ENCODE measurements around the gene GTPBP6.
"Not testable (repeated sequence)": the region's sequence is repeated elsewhere in the genome, so short reads cannot be mapped to it uniquely, and the experiment has no call there.

GTPBP6 gene

DNA sequence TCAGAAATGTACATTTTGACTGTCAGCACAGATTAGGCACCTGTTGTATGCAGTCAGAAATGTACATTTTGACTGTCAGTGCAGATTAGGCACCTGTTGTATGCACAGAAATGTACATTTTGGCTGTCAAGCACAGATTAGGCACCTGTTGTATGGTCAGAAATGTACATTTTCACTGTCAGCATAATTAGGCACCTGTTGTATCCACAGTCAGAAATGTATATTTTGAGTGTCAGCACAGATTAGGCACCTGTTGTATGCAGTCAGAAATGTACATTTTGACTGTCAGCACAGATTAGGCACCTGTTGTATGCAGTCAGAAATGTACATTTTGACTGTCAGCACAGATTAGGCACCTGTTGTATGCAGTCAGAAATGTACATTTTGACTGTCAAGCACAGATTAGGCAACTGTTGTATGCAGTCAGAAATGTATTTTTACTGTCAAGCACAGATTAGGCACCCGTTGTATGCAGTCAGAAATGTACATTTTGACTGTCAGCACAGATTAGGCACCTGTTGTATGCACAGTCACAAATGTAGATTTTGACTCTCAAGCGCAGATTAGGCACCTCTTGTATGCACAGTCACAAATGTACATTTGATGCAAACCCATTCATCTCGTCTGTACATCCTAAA, 11.9 kb downstream of the GTPBP6 start:
- in situ Hi-C loops (cut with MboI; ENCODE audit: low pct_unique_long_range_greater_than_20kb, low sequenced_read_pairs); DNase-seq: not testable (repeated sequence)

DNA sequence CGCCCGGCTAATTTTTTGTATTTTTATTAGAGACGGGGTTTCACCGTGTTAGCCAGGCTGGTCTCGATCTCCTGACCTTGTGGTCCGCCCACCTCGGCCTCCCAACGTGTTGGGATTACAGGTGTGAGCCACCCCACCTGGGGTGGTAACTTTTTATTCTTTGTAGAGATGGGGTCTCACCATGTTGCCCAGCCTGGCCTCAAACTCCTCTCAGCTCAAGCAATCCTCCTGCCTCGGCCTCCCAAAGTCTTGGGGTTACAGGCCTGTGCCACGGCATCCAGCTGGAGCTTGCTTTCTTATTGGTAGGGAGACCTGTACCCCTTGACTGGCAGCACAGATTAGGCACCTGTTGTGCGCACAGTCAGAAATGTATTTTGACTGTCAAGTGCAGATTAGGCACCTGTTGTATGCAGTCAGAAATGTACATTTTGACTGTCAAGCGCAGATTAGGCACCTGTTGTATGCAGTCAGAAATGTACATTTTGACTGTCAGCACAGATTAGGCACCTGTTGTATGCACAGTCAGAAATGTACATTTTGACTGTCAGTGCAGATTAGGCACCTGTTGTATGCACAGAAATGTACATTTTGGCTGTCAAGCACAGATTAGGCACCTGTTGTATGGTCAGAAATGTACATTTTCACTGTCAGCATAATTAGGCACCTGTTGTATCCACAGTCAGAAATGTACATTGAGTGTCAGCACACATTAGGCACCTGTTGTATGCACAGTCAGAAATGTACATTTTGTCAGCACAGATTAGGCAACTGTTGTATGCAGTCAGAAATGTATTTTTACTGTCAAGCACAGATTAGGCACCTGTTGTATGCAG, 12.6 kb downstream of the GTPBP6 start:
- in situ Hi-C loops (cut with MboI; ENCODE audit: low pct_unique_long_range_greater_than_20kb, low sequenced_read_pairs); DNase-seq: not testable (repeated sequence)

DNA sequence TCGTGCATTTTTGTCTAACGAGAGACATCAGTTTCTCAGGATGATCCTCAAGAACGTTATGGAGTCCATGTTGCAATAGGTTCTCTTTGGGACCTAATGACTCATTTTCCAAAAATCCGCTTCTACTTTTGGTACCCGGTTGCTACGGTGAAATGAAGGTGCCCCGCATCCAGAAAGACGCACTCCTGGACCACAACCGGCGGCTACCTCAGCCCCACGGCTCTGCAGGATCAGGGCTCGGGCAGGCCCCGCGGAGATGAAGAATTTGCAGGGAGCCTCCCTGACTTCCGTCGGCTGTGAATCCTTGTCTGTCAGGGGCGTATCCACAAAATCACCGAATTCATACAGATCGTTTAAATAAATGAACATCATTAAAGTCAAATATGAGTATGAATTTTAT, 15.6 kb downstream of the GTPBP6 start:
- DNase-seq = no peak
- in situ Hi-C loops (cut with MboI; ENCODE audit: low pct_unique_long_range_greater_than_20kb, low sequenced_read_pairs) = no loop called here

DNA sequence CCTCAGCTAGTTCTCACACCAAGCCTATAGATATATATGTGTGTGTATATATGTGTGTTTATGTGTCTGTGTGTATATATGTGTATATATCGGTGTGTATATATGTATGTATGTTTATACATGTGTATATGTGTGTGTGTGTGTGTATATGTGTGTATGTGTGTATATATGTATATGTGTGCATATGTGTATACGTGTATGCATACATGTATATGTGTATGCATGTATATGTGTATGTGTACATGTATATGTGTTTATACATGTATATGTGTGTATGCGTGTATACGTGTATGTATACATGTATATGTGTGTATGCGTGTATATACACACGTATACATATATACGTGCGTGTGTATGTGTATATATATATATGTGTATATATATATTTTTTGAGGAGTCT, 18.3 kb downstream of the GTPBP6 start:
- in situ Hi-C loops (cut with MboI; ENCODE audit: low pct_unique_long_range_greater_than_20kb, low sequenced_read_pairs) = no loop called here
- no peak for DNase-seq

DNA sequence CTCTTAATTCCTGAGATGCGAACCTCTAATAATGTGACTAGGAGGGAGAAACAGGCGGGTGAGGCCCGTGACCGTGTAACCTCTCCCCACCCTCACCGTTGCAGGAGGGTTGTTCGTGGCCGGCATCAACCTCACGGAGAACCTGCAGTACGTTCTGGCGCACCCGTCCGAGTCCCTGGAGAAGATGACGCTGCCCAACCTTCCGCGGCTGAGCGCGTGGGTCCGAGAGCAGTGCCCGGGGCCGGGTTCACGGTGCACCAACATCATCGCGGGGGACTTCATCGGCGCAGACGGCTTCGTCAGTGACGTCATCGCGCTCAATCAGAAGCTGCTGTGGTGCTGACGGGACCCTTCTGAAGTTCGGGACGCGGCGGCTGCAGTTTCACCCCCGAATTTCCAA, 19.6 kb downstream of the GTPBP6 start:
- in situ Hi-C loops (cut with MboI; ENCODE audit: low pct_unique_long_range_greater_than_20kb, low sequenced_read_pairs) = no loop called here
- no peak for DNase-seq

DNA sequence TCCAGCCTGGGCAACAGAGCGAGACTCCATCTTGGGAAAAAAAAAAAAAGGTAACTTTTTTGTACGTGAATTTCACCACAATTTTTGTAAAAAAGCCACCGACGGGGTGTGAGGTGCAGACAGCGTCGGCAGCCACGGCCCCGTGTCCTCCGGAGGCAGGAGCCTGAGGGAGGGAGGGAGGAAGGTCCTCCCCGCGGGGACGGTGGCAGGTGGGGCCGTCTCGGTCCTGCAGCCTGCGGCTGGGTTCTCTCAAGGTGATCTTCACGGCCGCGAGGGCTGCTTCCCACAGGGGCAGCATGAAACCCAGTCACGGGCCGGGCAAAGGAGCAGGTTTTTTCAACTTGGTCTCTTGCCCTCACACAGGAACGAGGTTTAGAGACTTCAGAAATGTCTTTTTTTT, 23.5 kb downstream of the GTPBP6 start:
- in situ Hi-C loops (cut with MboI; ENCODE audit: low pct_unique_long_range_greater_than_20kb, low sequenced_read_pairs) = no loop called here
- no peak for DNase-seq

DNA sequence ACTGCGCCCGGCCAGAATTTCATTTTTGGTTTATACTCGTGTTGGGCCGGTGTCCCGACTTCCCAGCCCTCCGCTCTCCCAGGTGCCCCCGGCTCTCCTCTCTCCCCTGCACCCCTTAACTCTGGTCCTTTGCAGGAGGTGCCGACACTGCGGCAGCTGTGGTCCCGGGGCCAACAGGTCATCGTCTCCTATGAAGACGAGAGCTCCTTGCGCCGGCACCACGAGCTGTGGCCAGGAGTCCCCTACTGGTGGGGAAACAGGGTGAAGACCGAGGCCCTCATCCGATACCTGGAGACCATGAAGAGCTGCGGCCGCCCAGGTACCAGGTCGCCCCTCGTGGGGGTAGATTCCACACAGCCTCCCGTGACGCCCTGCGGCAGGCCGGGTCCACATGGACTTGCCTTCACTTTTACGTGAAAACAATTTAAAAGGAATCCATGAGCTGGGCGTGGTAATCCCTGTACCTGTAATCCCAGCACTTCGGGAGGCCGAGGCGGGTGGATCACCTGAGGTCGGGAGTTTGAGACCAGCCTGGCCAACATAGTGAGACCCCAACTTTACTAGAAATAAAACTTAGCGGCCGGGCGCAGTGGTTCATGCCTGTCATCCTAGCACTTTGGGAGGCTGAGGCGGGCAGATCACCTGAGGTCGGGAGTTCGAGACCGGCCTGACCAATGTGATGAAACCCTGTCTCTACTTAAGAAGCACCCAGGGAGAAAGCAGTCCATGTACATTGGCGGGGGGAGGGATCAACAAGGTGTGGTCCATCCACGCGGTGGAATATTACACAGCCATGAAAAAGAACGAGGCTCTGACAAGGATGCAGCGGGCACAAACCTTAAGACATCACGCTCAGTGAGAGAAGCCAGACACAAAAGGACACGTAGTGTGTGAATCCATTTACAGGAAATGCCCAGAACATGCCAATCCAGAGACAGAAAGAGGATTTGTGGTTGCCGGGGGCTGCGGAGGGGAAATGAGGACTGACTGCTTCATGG, 25.4 kb downstream of the GTPBP6 start:
- DNase-seq = no peak
- in situ Hi-C loops (cut with MboI; ENCODE audit: low pct_unique_long_range_greater_than_20kb, low sequenced_read_pairs) = no loop called here

DNA sequence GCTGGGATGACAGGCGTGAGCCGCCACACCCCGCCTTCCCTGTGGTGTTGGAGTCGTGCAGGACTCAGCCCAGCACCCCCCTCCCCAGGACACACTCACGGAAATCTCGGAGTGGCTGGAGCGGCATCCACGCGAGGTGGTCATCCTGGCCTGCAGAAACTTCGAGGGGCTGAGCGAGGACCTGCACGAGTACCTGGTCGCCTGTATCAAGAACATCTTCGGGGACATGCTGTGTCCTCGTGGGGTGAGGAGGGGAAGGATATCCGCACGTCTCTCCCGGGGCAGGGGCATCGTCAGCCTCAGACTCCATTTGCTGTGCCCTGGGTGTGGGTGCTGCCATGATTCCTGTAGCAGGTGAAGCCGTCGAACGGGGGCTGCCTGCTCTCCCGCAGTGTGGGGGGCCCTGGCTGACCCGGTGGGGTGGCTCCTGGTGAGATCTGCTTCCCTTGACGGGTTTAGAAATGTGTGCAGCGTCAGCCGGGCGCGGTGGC, 27.1 kb downstream of the GTPBP6 start:
- no peak for DNase-seq
- in situ Hi-C loops (cut with MboI; ENCODE audit: low pct_unique_long_range_greater_than_20kb, low sequenced_read_pairs) = no loop called here

DNA sequence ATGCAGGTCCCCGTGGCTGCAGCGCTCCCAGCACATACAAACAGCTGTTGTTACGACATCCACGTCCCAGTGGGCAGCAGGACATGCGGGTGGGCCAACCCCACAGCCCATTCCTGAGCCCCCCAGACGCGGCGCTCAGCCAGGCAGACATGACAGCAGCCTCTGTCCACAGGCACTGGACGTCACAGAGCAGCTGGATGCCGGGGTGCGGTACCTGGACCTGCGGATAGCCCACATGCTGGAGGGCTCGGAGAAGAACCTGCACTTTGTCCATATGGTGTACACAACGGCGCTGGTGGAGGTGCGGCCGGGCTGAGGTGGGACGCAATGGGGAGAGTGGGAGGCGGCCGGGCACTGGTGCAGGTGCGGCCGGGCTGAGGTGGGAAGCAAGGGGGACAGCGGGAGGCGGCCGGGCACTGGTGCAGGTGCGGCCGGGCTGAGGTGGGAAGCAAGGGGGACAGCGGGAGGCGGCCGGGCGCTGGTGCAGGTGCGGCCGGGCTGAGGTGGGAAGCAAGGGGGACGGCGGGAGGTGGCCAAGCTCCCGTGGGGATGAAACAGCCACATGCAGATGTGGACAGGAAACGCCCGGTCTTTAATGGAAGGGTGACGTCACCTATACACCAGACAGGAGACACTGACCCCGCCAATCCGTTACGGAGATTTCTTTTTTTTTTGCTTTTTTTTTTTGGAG, 28.0 kb downstream of the GTPBP6 start:
- in situ Hi-C loops (cut with MboI; ENCODE audit: low pct_unique_long_range_greater_than_20kb, low sequenced_read_pairs) = no loop called here

DNA sequence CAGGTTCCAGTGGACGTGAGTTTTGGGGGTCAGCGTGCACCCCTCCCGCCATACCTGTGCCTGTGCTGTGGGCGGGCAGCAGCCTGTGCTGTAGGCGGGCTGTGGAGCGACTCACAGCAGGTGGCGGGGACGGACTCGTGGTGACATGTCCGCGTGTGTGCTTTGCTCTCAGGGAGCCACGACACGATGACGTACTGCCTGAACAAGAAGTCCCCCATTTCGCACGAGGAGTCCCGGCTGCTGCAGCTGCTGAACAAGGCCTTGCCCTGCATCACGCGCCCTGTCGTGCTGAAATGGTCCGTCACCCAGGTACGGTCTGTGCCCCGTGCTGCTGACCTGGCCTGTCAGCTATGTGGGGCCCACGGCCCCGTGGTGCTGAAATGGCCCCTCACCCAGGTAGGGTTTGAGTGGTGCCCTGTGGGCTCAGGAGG, 30.0 kb downstream of the GTPBP6 start:
- in situ Hi-C loops (cut with MboI; ENCODE audit: low pct_unique_long_range_greater_than_20kb, low sequenced_read_pairs) = no loop called here
- no peak for DNase-seq

More for the DNA sequence above, 28.0 kb downstream of the GTPBP6 start:
- no peak for DNase-seq

DNA sequence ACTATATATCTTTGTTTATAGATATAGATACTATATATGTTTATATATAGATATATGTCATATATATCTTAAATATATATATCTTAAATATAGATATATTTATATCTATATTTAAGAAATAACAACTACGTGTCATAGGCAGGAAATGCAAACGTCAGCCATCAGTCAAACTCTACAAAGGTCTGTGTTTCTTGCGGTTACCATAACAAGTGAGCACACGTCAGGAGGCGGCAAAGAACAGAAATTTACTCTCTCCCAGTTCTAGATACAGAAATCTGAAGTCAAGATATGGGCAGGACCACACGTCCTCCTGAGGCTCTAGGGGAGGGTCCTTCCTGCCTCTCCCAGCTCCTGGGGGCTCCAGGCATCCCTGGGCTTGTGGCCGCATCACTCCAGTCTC, 30.9 kb downstream of the GTPBP6 start:
- in situ Hi-C loops (cut with MboI; ENCODE audit: low pct_unique_long_range_greater_than_20kb, low sequenced_read_pairs) = no loop called here
- DNase-seq = no peak

DNA sequence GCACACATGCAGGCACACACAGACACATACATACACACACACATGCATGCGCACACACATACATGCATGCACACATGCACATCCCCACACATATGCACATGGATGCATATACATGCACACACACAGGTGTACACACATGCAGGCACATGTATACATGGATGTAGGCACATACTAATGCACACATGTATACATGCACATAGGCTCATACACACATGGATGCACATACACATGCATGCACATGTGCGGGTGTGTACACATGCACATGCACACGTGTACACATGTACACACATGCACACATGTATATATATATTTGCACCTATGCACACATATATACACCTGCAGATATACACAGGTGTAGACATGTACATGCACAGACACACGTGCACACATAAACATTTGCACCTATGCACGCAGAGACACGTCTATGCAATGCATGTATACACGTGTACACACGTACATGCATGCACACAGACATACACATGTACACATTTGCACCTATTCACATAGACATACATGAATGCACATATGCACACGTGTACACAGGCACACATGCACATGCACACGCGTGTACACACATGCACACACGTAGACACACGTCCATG, 33.4 kb downstream of the GTPBP6 start:
- in situ Hi-C loops (cut with MboI; ENCODE audit: low pct_unique_long_range_greater_than_20kb, low sequenced_read_pairs) = no loop called here
- DNase-seq = no peak

DNA sequence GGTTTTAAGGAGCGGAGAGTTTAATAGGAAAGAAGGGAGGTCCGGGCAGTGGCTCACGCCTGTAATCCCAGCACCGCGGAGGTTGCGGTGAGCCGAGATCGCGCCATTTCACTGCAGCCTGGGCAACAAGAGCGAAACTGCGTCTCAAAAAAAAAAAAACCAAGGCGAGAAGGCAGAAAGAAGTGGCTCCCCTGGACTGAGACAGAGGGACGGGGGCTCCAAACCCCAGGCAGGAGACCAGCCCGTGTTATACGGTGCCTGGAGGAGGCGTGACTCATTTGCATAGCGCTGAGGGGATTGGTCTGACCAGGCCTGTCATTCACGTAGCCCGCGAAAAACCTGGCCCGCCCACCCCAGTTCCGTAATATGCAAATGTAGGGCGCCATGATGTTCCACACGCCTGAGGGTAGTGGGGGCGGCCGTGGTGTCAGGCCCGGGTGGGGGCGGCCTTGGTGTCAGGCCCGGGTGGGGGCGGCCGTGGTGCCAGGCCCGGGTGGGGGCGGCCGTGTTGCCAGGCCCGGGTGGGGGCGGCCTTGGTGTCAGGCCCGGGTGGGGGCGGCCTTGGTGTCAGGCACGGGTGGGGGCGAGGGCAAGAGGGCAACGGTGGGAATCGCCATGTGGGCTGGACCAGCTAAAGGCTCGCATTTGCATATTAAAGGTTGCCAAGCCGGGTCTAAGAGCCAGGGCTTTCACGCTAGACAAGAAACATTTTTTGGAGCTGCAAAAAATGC, 35.3 kb downstream of the GTPBP6 start:
- DNase-seq = no peak
- in situ Hi-C loops (cut with MboI; ENCODE audit: low pct_unique_long_range_greater_than_20kb, low sequenced_read_pairs) = no loop called here

DNA sequence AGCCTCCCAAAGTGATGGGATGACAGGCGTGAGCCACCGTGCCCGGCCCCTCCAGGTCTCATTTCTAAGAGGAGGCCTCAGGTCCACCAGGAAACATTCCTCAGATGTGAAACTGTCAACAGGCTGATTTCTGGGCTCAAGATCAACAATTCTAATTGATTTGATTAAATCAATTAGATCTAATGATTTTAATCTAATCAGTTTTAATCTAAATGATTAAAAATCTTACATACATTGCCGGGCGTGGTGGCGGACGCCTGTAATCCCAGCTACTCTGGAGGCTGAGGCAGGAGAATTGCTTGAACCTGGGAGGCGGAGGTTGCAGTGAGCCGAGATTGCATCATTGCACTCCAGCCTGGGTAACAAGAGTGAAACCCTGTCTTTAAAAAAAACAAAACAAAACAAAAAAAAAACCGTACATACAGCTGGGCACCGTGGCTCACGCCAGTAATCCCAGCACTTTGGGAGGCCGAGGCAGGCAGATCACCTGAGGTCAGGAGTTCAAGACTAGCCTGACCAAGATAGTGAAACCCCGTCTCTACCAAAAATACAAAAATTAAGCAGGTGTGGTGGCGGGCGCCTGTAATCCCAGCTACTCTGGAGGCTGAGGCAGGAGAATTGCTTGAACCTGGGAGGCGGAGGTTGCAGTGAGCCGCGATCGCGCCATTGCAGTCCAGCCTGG, 36.5 kb downstream of the GTPBP6 start:
- in situ Hi-C loops (cut with MboI; ENCODE audit: low pct_unique_long_range_greater_than_20kb, low sequenced_read_pairs); DNase-seq: not testable (repeated sequence)

DNA sequence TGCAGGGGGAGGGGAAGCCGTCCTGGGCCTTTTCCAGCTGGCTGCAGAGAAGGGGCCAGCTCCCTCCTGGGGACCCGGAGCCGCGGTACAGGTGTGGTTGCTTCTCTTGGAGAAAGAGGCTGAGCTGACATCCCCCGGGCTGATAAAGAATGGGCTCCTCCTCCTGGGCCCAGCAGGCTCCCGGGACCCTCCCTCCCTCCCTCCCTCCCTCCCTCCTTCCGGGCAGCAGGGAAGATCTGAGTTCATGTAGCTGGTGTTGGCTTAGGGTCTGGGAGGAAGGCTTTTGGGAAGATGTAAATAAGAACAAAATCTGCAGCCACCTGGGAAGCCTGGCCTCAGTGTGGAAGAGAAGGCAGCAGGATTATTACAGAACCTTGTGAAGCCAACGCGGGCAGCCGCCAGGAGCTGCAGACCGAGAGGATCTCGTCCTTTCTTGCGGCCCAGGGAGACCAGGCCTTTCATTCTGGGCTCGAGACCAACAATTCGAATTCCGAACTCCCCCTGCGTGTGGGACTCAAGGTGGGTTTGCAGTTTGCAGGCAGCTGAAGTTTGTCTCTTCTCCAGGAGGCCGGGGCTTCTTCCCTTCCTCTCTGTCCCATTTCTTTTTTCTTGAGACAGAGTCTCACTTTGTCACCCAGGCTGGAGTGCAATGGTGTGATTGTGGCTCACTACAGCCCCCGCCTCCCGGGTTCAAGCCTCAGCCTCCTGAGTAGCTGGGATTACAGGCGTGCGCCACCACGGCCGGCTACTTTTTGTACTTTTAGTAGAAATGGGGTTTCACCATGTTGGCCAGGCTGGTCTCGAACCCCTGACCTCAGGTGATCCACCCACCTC, 37.2 kb downstream of the GTPBP6 start, which contains the start of gene PLCXD1:
Gene PLCXD1 (plus strand): TSS at position 216 of the 834 bp plus-strand sequence. CDS start 2,807 bp downstream, outside the sequence.
- peak; percentile 82 for DNase-seq
- in situ Hi-C loops (cut with MboI; ENCODE audit: low pct_unique_long_range_greater_than_20kb, low sequenced_read_pairs) = no loop called here

DNA sequence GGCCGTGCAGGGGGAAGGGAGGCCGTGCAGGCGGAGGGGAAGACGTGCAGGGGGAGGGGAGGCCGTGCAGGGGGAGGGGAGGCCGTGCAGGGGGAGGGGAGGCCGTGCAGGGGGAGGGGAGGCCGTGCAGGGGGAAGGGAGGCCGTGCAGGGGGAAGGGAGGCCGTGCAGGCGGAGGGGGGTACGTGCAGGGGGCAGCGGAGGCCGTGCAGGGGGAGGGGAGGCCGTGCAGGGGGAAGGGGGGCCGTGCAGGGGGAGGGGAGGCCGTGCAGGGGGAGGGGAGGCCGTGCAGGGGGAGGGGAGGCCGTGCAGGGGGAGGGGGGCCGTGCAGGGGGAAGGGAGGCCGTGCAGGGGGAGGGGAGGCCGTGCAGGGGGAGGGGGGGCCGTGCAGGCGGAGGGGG, 37.9 kb downstream of the GTPBP6 start:
- in situ Hi-C loops (cut with MboI; ENCODE audit: low pct_unique_long_range_greater_than_20kb, low sequenced_read_pairs); DNase-seq: not testable (repeated sequence)

Measured in KBM-7 (cell line).